GM18858 (cell line): ENCODE results near the gene MTX1.
"Not testable (repeated sequence)": the region's sequence is repeated elsewhere in the genome, so short reads cannot be mapped to it uniquely, and the experiment has no call there.

Source experiments
- ATAC-seq: cut with Tn5 transposase; IDR thresholded peaks from one replicate; pipeline ENCODE4 v1.9.1; 2021; ENCODE audit not compliant: unreplicated experiment

Gene MTX1

GRCh38 chr1:155231302-155231701 is 22.8 kb downstream of the MTX1 start:
- ATAC-seq: not testable (repeated sequence)

- not testable (repeated sequence) for ATAC-seq
Measured at GRCh38 chr1:155232001-155232978, 23.8 kb downstream of the MTX1 start.

- ATAC-seq: not testable (repeated sequence)
Measured at GRCh38 chr1:155233502-155233901, 25.0 kb downstream of the MTX1 start.

GRCh38 chr1:155235375-155235774 is 26.9 kb downstream of the MTX1 start:
- not testable (repeated sequence) for ATAC-seq

- no peak for ATAC-seq
Measured at GRCh38 chr1:155236451-155236850, 28.0 kb downstream of the MTX1 start.

- no peak for ATAC-seq
Measured at GRCh38 chr1:155241069-155241679, 32.7 kb downstream of the MTX1 start.

GRCh38 chr1:155241841-155242264 is 33.4 kb downstream of the MTX1 start:
- ATAC-seq: no peak

- ATAC-seq: no peak
Measured at GRCh38 chr1:155242805-155243358, 34.4 kb downstream of the MTX1 start.

- peak; percentile 67 for ATAC-seq
Measured at GRCh38 chr1:155244368-155245162, 36.1 kb downstream of the MTX1 start.

- ATAC-seq: no peak
Measured at GRCh38 chr1:155245163-155245524, 36.6 kb downstream of the MTX1 start.

- not testable (repeated sequence) for ATAC-seq
Measured at GRCh38 chr1:155246796-155247195, 38.3 kb downstream of the MTX1 start.

GRCh38 chr1:155247667-155248553 is 39.4 kb downstream of the MTX1 start:
- no peak for ATAC-seq

GRCh38 chr1:155250246-155250632 is 41.7 kb downstream of the MTX1 start:
- peak; percentile 22 for ATAC-seq

- peak; percentile 76 for ATAC-seq
Measured at GRCh38 chr1:155250633-155251449, 42.3 kb downstream of the MTX1 start.

- no peak for ATAC-seq
Measured at GRCh38 chr1:155251566-155251965, 43.1 kb downstream of the MTX1 start.

GRCh38 chr1:155253208-155253607 is 44.7 kb downstream of the MTX1 start:
- ATAC-seq: no peak

GRCh38 chr1:155253797-155254196 is 45.3 kb downstream of the MTX1 start:
- ATAC-seq: no peak

- ATAC-seq: no peak
Measured at GRCh38 chr1:155254228-155254713, 45.8 kb downstream of the MTX1 start.

GRCh38 chr1:155254714-155255242 is 46.3 kb downstream of the MTX1 start:
- no peak for ATAC-seq
